ENCODE results near the gene UNC13B.

DNA sequence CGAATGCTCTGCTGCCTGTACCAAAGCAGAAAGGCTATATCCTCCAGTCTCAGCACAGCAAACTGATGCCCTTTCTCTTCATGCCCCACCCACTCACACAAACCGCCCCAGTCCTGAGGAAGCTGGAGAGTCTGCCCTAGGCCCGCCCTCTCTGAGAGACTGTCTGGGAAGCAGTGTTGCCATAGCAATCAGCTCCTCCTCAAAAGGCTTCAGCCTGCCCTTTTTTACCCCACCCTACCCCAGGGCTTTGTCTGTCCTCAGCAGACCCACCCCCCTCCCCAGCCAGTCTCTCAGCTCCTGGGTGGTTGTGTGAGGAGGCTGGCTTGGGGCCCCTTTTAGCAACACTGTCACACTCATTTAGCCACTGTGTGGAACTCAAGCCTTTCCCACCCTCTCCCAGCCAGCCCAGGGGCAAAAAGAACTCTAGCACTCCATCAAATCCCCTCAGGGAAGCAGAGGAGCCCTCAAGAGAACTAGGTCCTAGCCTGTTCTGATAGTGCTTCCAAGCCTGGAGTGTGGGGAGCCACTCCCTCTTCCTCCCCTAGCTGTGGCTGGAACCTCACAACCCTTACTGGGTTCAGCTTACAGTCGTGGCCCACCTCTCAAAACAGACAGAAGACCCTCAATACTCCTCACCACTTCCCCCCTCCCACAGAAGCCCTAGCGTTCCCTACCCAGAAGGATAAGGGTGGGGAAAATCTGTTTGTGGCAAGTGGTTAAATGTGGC is 47.5 kb upstream of the UNC13B start:
- no peak for TF ChIP-seq MAX (IDR thresholded peaks at IDR 0.05)
- no peak for TF ChIP-seq CREB1 (IDR thresholded peaks at IDR 0.05; ENCODE audit: low read depth)
- TF ChIP-seq NFIC (IDR thresholded peaks at IDR 0.05) = no peak
- TF ChIP-seq TAF1 (IDR thresholded peaks at IDR 0.05; ENCODE audit: low read depth) = no peak
- no peak for TF ChIP-seq EP300 (IDR thresholded peaks at IDR 0.05; ENCODE audit: borderline replicate concordance)
- TF ChIP-seq YY1 (IDR thresholded peaks at IDR 0.05; ENCODE audit: low read depth) = no peak
- no peak for TF ChIP-seq TCF12 (IDR thresholded peaks at IDR 0.05; ENCODE audit: low read depth)
- no peak for TF ChIP-seq REST (IDR thresholded peaks at IDR 0.05; ENCODE audit: low read depth)
- TF ChIP-seq ZBTB7A (IDR thresholded peaks at IDR 0.05; ENCODE audit: low read depth) = no peak
- no peak for TF ChIP-seq CEBPB (IDR thresholded peaks at IDR 0.05)
- TF ChIP-seq RAD21 (IDR thresholded peaks at IDR 0.05; ENCODE audit: low read depth) = no peak
- no peak for TF ChIP-seq TEAD4 (IDR thresholded peaks at IDR 0.05)
- no peak for TF ChIP-seq EGR1 (IDR thresholded peaks at IDR 0.05)
- no peak for TF ChIP-seq USF1 (IDR thresholded peaks at IDR 0.05)
